Measurements from ENCODE around the gene POFUT2.

POFUT2 gene

DNA sequence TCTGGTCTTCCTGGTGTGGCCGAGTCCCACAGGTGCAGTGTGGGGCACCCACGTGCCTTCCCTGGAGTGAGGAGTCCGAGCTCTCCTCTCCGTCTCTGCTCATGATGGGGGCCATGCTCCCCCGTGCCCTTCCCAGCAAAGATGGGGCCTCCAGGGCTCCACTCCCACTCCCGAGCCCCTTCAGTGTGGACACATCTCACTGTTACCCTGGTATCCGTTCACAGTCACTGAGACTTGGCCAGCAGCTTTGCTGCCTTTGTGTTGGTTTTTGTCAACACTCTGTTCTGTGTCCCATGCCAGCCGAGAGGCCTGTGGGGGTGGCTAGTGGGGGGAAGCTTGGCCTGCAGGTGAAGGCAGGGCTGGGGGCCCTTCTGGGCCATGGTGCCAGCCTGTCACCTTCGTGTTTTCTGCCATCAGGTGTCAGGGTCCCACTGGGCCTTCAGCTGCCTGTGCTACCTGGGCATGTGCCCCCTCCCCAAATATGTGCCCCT, 46.9 kb upstream of the POFUT2 start:
- H3K9me3 ChIP-seq (ENCODE audit: severe bottlenecking), result no peaks in the 10 kb centered on the region
- no peaks in the 10 kb centered on the region for H3K27me3 ChIP-seq (ENCODE audit: insufficient read depth, low read depth, severe bottlenecking)
- DNase-seq, result no peak
- no peak overlapping the region for H3K4me3 ChIP-seq (ENCODE audit: low read depth, low read length)
- H3K36me3 ChIP-seq, result no peaks in the 10 kb centered on the region
- TF ChIP-seq, protein P1, sequence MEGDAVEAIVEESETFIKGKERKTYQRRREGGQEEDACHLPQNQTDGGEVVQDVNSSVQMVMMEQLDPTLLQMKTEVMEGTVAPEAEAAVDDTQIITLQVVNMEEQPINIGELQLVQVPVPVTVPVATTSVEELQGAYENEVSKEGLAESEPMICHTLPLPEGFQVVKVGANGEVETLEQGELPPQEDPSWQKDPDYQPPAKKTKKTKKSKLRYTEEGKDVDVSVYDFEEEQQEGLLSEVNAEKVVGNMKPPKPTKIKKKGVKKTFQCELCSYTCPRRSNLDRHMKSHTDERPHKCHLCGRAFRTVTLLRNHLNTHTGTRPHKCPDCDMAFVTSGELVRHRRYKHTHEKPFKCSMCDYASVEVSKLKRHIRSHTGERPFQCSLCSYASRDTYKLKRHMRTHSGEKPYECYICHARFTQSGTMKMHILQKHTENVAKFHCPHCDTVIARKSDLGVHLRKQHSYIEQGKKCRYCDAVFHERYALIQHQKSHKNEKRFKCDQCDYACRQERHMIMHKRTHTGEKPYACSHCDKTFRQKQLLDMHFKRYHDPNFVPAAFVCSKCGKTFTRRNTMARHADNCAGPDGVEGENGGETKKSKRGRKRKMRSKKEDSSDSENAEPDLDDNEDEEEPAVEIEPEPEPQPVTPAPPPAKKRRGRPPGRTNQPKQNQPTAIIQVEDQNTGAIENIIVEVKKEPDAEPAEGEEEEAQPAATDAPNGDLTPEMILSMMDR (IDR thresholded peaks at IDR 0.05; ENCODE audit: low read depth, low read length), result no peak
- H3K27ac ChIP-seq, result no peak overlapping the region; the same call in 1 of the 2 replicates

DNA sequence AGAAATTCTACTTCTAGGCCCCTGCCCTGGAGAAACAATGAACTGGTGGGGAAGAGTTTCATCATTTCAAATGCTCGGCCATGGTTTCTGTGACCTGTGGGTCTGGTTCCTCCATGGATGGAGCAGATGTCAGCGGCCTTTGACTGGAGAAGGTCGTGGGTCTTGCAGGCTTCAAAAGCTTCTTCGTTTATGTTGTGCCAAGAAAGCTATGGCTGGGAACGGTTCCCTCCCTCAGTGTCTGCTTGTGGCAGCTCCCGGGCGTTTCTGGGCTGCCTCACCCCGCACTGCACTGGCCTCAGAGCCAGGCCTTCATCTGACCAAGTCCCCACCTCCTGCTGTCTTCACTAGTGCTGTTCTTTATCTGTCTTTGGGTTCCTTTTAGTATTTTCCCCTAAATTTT, 46.4 kb upstream of the POFUT2 start:
- H3K27me3 ChIP-seq (ENCODE audit: insufficient read depth, low read depth, severe bottlenecking), result no peaks in the 10 kb centered on the region
- H3K4me3 ChIP-seq (ENCODE audit: low read depth, low read length), result no peak overlapping the region
- DNase-seq, result no peak
- TF ChIP-seq, protein P1 (IDR thresholded peaks at IDR 0.05; ENCODE audit: low read depth, low read length), result no peak
- H3K27ac ChIP-seq, result peak overlapping the region; percentile 25; the same call in 1 of the 2 replicates
- H3K36me3 ChIP-seq, result no peaks in the 10 kb centered on the region
- no peaks in the 10 kb centered on the region for H3K9me3 ChIP-seq (ENCODE audit: severe bottlenecking)

DNA sequence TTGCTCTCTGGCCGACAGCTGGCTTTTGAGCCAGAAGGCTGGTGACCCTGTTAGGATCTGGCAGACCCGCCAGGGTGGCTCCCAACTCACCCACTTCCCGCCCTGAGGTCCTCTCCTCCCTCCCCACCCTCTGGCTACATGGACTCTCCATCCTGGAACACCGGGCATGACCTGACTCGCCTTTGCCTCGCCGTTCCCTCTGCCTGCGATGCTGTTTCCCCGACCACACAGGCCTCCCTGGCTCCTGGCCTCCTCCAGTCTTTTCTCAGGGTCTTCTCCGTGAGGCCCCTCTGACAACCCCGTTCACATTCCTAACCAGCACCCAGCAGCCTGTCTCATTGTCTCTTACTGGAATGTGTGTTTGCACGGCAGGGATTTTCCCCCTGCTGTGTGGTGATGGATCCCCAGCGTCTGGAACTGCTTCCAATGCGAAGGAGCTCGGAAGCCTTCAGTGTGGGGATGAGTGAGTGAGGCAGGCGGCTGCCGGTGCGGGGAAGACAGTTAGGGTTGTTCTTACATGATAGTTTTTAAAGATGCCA, 46.0 kb upstream of the POFUT2 start:
- no peak for DNase-seq
- Histone ChIP-seq H3K4me3 (ENCODE audit: low read depth, low read length) (no peak overlapping the region), H3K27ac (0 out of 2 replicates have a peak overlapping the region, but pooled peaks have one; percentile 1), H3K9me3 (ENCODE audit: severe bottlenecking) (no peaks in the 10 kb centered on the region), H3K36me3 (no peaks in the 10 kb centered on the region), H3K27me3 (ENCODE audit: insufficient read depth, low read depth, severe bottlenecking) (no peaks in the 10 kb centered on the region)
- TF ChIP-seq, protein P1 (IDR thresholded peaks at IDR 0.05; ENCODE audit: low read depth, low read length), result no peak

DNA sequence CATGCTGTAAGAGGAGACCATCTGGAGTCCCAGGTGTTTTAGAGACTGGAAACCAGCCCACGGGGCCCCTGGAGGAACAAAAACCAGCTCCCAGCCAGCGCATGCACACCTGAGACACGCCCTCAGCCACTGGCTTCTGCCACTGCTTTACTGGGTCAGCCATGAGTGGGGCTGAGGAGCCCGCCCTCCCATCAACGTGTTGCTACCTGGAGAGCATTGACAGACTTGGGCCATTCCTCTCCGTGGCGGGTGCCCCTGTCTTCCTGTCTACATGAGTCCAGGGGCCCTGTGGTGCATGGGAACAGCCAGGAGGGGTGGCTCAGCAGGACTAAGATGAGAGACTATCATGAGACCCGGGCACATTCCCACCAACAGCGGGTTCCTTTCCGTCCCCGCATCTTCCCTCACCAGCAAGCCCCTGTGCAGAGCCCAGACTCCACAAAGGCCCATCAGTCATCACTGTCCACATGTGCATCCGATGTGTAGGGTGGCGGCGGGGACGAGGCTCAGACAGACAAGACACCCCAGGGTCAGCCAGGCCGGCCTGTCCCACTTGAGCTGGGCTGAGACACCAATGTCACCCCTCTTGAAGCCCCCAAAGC, 45.4 kb upstream of the POFUT2 start:
- Histone ChIP-seq H3K9me3 (ENCODE audit: severe bottlenecking) (no peaks in the 10 kb centered on the region), H3K27ac (0 out of 2 replicates have a peak overlapping the region, but pooled peaks have one; percentile 1), H3K36me3 (no peaks in the 10 kb centered on the region), H3K4me3 (ENCODE audit: low read depth, low read length) (no peak overlapping the region), H3K27me3 (ENCODE audit: insufficient read depth, low read depth, severe bottlenecking) (no peaks in the 10 kb centered on the region)
- TF ChIP-seq, protein P1 (IDR thresholded peaks at IDR 0.05; ENCODE audit: low read depth, low read length), result no peak
- DNase-seq, result no peak

DNA sequence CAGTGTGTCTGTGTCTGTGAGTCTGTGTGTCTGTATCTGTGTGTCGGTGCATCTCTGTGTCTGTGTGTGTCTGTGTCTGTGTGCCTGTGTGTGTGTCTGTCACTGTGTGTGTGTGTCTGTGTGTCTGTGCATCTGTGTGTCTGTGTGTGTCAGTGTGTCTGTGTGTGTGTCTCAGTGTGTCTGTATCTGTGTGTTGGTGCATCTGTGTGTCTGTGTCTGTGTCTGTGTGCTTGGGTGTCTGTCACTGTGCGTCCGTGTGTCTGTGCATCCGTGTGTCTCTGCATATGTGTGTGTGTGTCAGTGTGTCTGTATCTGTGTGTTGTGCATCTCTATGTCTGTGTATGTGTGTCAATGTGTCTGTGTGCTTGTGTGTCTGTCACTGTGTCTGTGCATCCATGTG, 44.7 kb upstream of the POFUT2 start:
- Histone ChIP-seq H3K27ac (no peak overlapping the region), H3K9me3 (ENCODE audit: severe bottlenecking) (no peaks in the 10 kb centered on the region), H3K36me3 (no peaks in the 10 kb centered on the region), H3K27me3 (ENCODE audit: insufficient read depth, low read depth, severe bottlenecking) (no peaks in the 10 kb centered on the region), H3K4me3 (ENCODE audit: low read depth, low read length) (no peak overlapping the region)
- DNase-seq, result no peak
- TF ChIP-seq, protein P1 (IDR thresholded peaks at IDR 0.05; ENCODE audit: low read depth, low read length), result no peak

Data from WERI-Rb-1 (cell line).